SK-N-SH (cell line): ENCODE data around the gene CELF4. TPM values are rescaled to one million over a fixed set of nuclear protein-coding genes. Genes with fewer than 3 reads are reported as not detected.

Source experiments
- CTCF ChIA-PET: fragments of 300-600, 350-600 bp; formaldehyde crosslinking; extraction: SDS; loops from one replicate; lab custom pipeline; 2021; lab: Yijun Ruan, JAX
- POLR2A ChIA-PET: fragments of 350-600 bp; sonication (Branson Sonifier 250); formaldehyde crosslinking; extraction: SDS; loops from one replicate; lab custom pipeline; 2020; ENCODE audit warnings: antibody characterized with exemption, inconsistent platforms; lab: Yijun Ruan, JAX
- DNase-seq: peaks from one replicate; pipeline ENCODE4 v3.0.0; 2012
- H2AFZ ChIP-seq: fragments of 200-600 bp; sonication (generic); 2 replicates; pipeline ENCODE4 v1.8.1; 2016; ENCODE audit warnings: antibody characterized with exemption, mild to moderate bottlenecking, low read depth
- H3F3A ChIP-seq: fragments of 200-600 bp; sonication (generic); replicated peaks from 2 replicates; pipeline ENCODE3; 2016; ENCODE audit warnings: antibody characterized with exemption, mild to moderate bottlenecking; ENCODE audit not compliant: insufficient read depth
- H3K27ac ChIP-seq, 2 experiments: fragments of 200-500 bp in 1 of 2; fragments of 200-600 bp in 1 of 2; sonication (Bioruptor generic) in 1 of 2; sonication (generic), shearing (Covaris generic) in 1 of 2; 2 replicates each; pipeline versions ENCODE4 v1.5.1 to v1.6.1; 2014 to 2016; ENCODE audit warnings: low read depth in 2 of 2, inconsistent platforms in 1 of 2, low read length in 1 of 2, mild to moderate bottlenecking in 1 of 2, mixed read lengths in 1 of 2
- H3K27me3 ChIP-seq: fragments of 200-600 bp; sonication (generic), shearing (Covaris generic); 2 replicates; pipeline ENCODE4 v1.6.1; 2016; ENCODE audit warnings: mixed run types; ENCODE audit not compliant: insufficient read depth
- H3K36me3 ChIP-seq, 2 experiments: fragments of 200-500 bp in 1 of 2; fragments of 200-600 bp in 1 of 2; sonication (Bioruptor generic) in 1 of 2; sonication (generic) in 1 of 2; replicated peaks in 1 of 2; 2 replicates each; pipeline versions ENCODE3 to v1.5.1; 2014 to 2016; ENCODE audit warnings: low read length in 1 of 2, mild to moderate bottlenecking in 1 of 2; ENCODE audit not compliant: insufficient read depth in 2 of 2, control insufficient read depth in 1 of 2
- H3K4me1 ChIP-seq, 2 experiments: fragments of 200-500 bp in 1 of 2; fragments of 200-600 bp in 1 of 2; sonication (Bioruptor generic) in 1 of 2; sonication (generic), shearing (Covaris generic) in 1 of 2; 2 replicates each; pipeline versions ENCODE4 v1.5.1 to v1.6.1; 2014 to 2016; ENCODE audit warnings: low read depth in 1 of 2, low read length in 1 of 2, mixed run types in 1 of 2; ENCODE audit not compliant: insufficient read depth in 2 of 2, control insufficient read depth in 1 of 2
- H3K4me2 ChIP-seq: fragments of 200-600 bp; sonication (generic), shearing (Covaris generic); 2 replicates; pipeline ENCODE4 v1.6.1; 2017; ENCODE audit warnings: mixed run types
- H3K4me3 ChIP-seq, 2 experiments: fragments of 200-500 bp in 1 of 2; fragments of 200-600 bp in 1 of 2; sonication (Bioruptor generic) in 1 of 2; sonication (generic), shearing (Covaris generic) in 1 of 2; 2 replicates each; pipeline versions ENCODE4 v1.5.1 to v1.8.1; 2014 to 2016; ENCODE audit warnings: low read depth in 2 of 2, inconsistent platforms in 1 of 2, low read length in 1 of 2, mild to moderate bottlenecking in 1 of 2, mixed read lengths in 1 of 2, moderate library complexity in 1 of 2
- H3K79me2 ChIP-seq: fragments of 200-600 bp; sonication (generic); 2 replicates; pipeline ENCODE4 v1.8.1; 2017; ENCODE audit warnings: mild to moderate bottlenecking; ENCODE audit not compliant: insufficient read depth
- H3K9ac ChIP-seq: fragments of 200-600 bp; sonication (generic); 2 replicates; pipeline ENCODE4 v1.6.1; 2017; ENCODE audit warnings: mixed run types
- H3K9me2 ChIP-seq: fragments of 200-600 bp; sonication (generic); 2 replicates; pipeline ENCODE4 v1.6.1; 2017; ENCODE audit warnings: mixed run types
- H3K9me3 ChIP-seq: fragments of 200-600 bp; sonication (generic); 2 replicates; pipeline ENCODE4 v1.6.1; 2017; ENCODE audit warnings: mixed run types, mild to moderate bottlenecking, moderate library complexity
- H4K20me1 ChIP-seq: fragments of 200-600 bp; sonication (generic); 2 replicates; pipeline ENCODE4 v1.6.1; 2017; ENCODE audit warnings: mild to moderate bottlenecking, mixed run types; ENCODE audit not compliant: insufficient read depth
- CTCF ChIP-seq: fragments of 200-600 bp; sonication (generic); IDR thresholded peaks from 2 replicates; pipeline ENCODE4 v1.6.1; 2017; ENCODE audit warnings: antibody characterized with exemption, mild to moderate bottlenecking, moderate library complexity
- EP300 ChIP-seq, 2 experiments: IDR thresholded peaks; 2 replicates each; pipeline versions ENCODE4 v1.4.0 to v1.6.1; 2012; ENCODE audit warnings: borderline replicate concordance in 1 of 2, low read depth in 1 of 2, low read length in 1 of 2
- EZH2phosphoT487 ChIP-seq: fragments of 200-600 bp; sonication (generic); IDR thresholded peaks from 2 replicates; pipeline ENCODE4 v1.6.1; 2017; ENCODE audit warnings: low read depth, mixed run types, mild to moderate bottlenecking, antibody characterized with exemption, moderate library complexity, borderline replicate concordance
- FOXM1 ChIP-seq: IDR thresholded peaks from 2 replicates; pipeline ENCODE4 v1.4.0; 2012; ENCODE audit warnings: low read depth, mild to moderate bottlenecking
- GABPA ChIP-seq: IDR thresholded peaks from 2 replicates; pipeline ENCODE4 v1.4.0; 2012; ENCODE audit warnings: low read depth, mild to moderate bottlenecking
- GATA2 ChIP-seq: sonication (generic); formaldehyde crosslinking; IDR thresholded peaks from 2 replicates; pipeline ENCODE4 v1.5.0; 2020; ENCODE audit warnings: mild to moderate bottlenecking, missing genetic modification reagents
- IRF3 ChIP-seq: fragments of 150-350 bp; IDR thresholded peaks from 2 replicates; pipeline ENCODE4 v1.6.1; 2016; ENCODE audit warnings: mild to moderate bottlenecking, low read depth, low read length
- JUND ChIP-seq: IDR thresholded peaks from 2 replicates; pipeline ENCODE4 v1.4.0; 2012
- MAX ChIP-seq: IDR thresholded peaks from 2 replicates; pipeline ENCODE4 v1.4.0; 2012; ENCODE audit warnings: low read depth
- MXI1 ChIP-seq: IDR thresholded peaks from 2 replicates; pipeline ENCODE4 v1.6.1; 2012; ENCODE audit warnings: mild to moderate bottlenecking, low read depth, low read length, improper control_type of control experiment
- POLR2AphosphoS5 ChIP-seq: IDR thresholded peaks from 2 replicates; pipeline ENCODE4 v1.6.1; 2012; ENCODE audit warnings: low read depth, low read length
- RAD21 ChIP-seq: IDR thresholded peaks from 2 replicates; pipeline ENCODE4 v1.6.1; 2012; ENCODE audit warnings: mild to moderate bottlenecking, low read length
- RCOR1 ChIP-seq: fragments of 150-350 bp; IDR thresholded peaks from 2 replicates; pipeline ENCODE4 v1.6.1; 2017; ENCODE audit warnings: antibody characterized with exemption, low read length
- REST ChIP-seq: IDR thresholded peaks from 2 replicates; pipeline ENCODE4 v1.6.1; 2012; ENCODE audit warnings: mild to moderate bottlenecking, low read depth, low read length, moderate library complexity
- RFX5 ChIP-seq: IDR thresholded peaks from 2 replicates; pipeline ENCODE4 v1.6.1; 2012; ENCODE audit warnings: mild to moderate bottlenecking, improper control_type of control experiment, low read length
- RXRA ChIP-seq: IDR thresholded peaks from 2 replicates; pipeline ENCODE4 v1.4.0; 2012; ENCODE audit warnings: low read depth, mild to moderate bottlenecking, borderline replicate concordance
- SMC3 ChIP-seq: IDR thresholded peaks from 2 replicates; pipeline ENCODE4 v1.6.1; 2012; ENCODE audit warnings: low read depth, low read length, improper control_type of control experiment
- TCF12 ChIP-seq: IDR thresholded peaks from 2 replicates; pipeline ENCODE4 v1.4.0; 2012
- USF1 ChIP-seq: IDR thresholded peaks from 2 replicates; pipeline ENCODE4 v1.4.0; 2012; ENCODE audit warnings: low read depth, borderline replicate concordance
- ZBTB33 ChIP-seq: IDR thresholded peaks from 2 replicates; pipeline ENCODE4 v1.4.0; 2012; ENCODE audit warnings: low read depth, borderline replicate concordance
- WGBS: methylation state at CpG from one replicate; pipeline ENCODE4 v1.1.6; 2017; ENCODE audit warnings: low lambda C conversion rate; 5-methylcytosine and 5-hydroxymethylcytosine counted together
- polyA plus RNA-seq, 3 experiments: library from polyadenylated mRNA; depleted of rRNA; stranded (reverse); fragments of >200 nt; gene quantifications; 2 replicates each; pipeline ENCODE4 v1.2.3, GENCODE V29; 2012

Gene CELF4
- polyA plus RNA-seq, 1 of the 3 experiments (the other 2 are of a cell fraction): 0.26 TPM

GRCh38 chr18:37483984-37484819 is 81.4 kb downstream of the CELF4 start:
- H3K27ac ChIP-seq: no peak overlapping the region

More at GRCh38 chr18:37483984-37484819, 81.4 kb downstream of the CELF4 start:
- ChIA-PET CTCF (interaction anchor here (0.9 to 1.8 kb wide), 3 partner anchors 9 to 11 kb away, joined by 3 to 9 read pairs (median 3); no protein-coding TSS in a partner anchor), POLR2A (no interaction called here)
- TF ChIP-seq IRF3 (no peak), REST (no peak), USF1 (no peak), EP300 (IDR thresholded peaks at IDR 0.05; ENCODE audit: borderline replicate concordance in 1 of 2, low read depth in 1 of 2, low read length in 1 of 2) (no peak), RCOR1 (no peak), TCF12 (no peak), SMC3 (no peak), JUND (no peak), POLR2AphosphoS5 (no peak), EZH2phosphoT487 (no peak), GATA2 (CRISPR knock-in tag) (no peak), RFX5 (no peak), RAD21 (no peak), MAX (no peak), GABPA (no peak), CTCF (no peak), RXRA (no peak), MXI1 (no peak), FOXM1 (no peak), ZBTB33 (no peak)
- no peak for DNase-seq
- no peaks in the 10 kb centered on the region for H3F3A ChIP-seq
- no peak overlapping the region for H3K4me2 ChIP-seq
- H4K20me1 ChIP-seq: no peaks in the 10 kb centered on the region
- 64% methylated on average over 17 of the region's 17 CpGs for WGBS
- no peaks in the 10 kb centered on the region for H3K9me2 ChIP-seq
- H3K9ac ChIP-seq: no peak overlapping the region
- H2AFZ ChIP-seq: no peak overlapping the region
- no peak overlapping the region for H3K4me3 ChIP-seq
- no peaks in the 10 kb centered on the region for H3K9me3 ChIP-seq
- peaks cover 0 to 23% of the 10 kb centered on the region in 2 experiments; a peak in 2 of 4 replicates for H3K4me1 ChIP-seq
- H3K27me3 ChIP-seq: no peaks in the 10 kb centered on the region
- H3K36me3 ChIP-seq: no peaks in the 10 kb centered on the region
- H3K79me2 ChIP-seq: no peaks in the 10 kb centered on the region
